Gastrocnemius medialis (tissue), 4 donors: ENCODE results near the gene PTPN13. TPM values are rescaled to one million over a fixed set of nuclear protein-coding genes. Genes with fewer than 3 reads are reported as not detected.

Experiments
- ATAC-seq, 2 donors: fragments of 150-250 bp; one replicate each; pipeline ENCODE4 v1.9.1; 2016
- DNase-seq, 2 donors: peaks; one replicate each; pipeline ENCODE4 v3.0.0-alpha.2; 2019
- H3K27ac ChIP-seq, 4 donors: fragments of 200-600 bp; sonication (generic); 1 replicate in 1 of 4; 2 replicates in 3 of 4; pipeline ENCODE4 v1.5.1; 2016 to 2018; ENCODE audit warnings: mild to moderate bottlenecking in 2 of 4, moderate library complexity in 1 of 4
- H3K27me3 ChIP-seq, 3 donors: fragments of 200-600 bp; sonication (generic) in 2 of 3; 1 replicate in 1 of 3; 2 replicates in 2 of 3; pipeline versions ENCODE4 v1.5.1 to v1.6.0; 2016 to 2019; ENCODE audit warnings: mild to moderate bottlenecking in 1 of 3, moderate library complexity in 1 of 3
- H3K36me3 ChIP-seq, 2 donors: fragments of 200-600 bp; sonication (generic) in 1 of 2; one replicate each; pipeline ENCODE4 v1.5.1; 2017 to 2018
- H3K4me1 ChIP-seq, 2 donors: fragments of 200-600 bp; sonication (generic) in 1 of 2; one replicate each; pipeline ENCODE4 v1.5.1; 2016 to 2017; ENCODE audit warnings: mild to moderate bottlenecking in 2 of 2
- H3K4me3 ChIP-seq, 4 donors: fragments of 200-600 bp; sonication (generic) in 3 of 4; 1 replicate in 1 of 4; 2 replicates in 3 of 4; pipeline ENCODE4 v1.5.1; 2016 to 2019; ENCODE audit warnings: mild to moderate bottlenecking in 2 of 4
- H3K9me3 ChIP-seq, 3 donors: fragments of 200-600 bp; sonication (generic) in 2 of 3; 1 replicate in 1 of 3; 2 replicates in 2 of 3; pipeline ENCODE4 v1.5.1; 2016 to 2019
- CTCF ChIP-seq, 5 experiments: fragments of 450-650 bp in 3 of 5; fragments of 200-600 bp in 2 of 5; sonication (generic) in 2 of 5; IDR thresholded peaks in 4 of 5; conservative IDR thresholded peaks in 1 of 5; 1 replicate in 4 of 5; 2 replicates in 1 of 5; pipeline ENCODE4 v1.5.1; 2016 to 2019; ENCODE audit warnings: antibody characterized with exemption in 5 of 5, mild to moderate bottlenecking in 3 of 5, moderate library complexity in 3 of 5
- POLR2A ChIP-seq, 2 donors: fragments of 450-650 bp; IDR thresholded peaks; one replicate each; pipeline ENCODE4 v1.6.1; 2017; ENCODE audit warnings: antibody characterized with exemption in 2 of 2, mild to moderate bottlenecking in 2 of 2, moderate library complexity in 2 of 2
- in situ Hi-C, 4 donors: fragments of 200-750 bp; cut with MboI; loops; one replicate each; pipeline versions ENCODE4 v1.15.0 to v1.8.0; 2017; ENCODE audit warnings: low sequenced_read_pairs in 4 of 4
- intact Hi-C: fragments of 100-400 bp; cut with DNase I; formaldehyde crosslinking; loops from one replicate; pipeline ENCODE4 v1.15.1; 2023; ENCODE audit warnings: low total_unique reads
- total RNA-seq, 4 donors: library from RNA; depleted of rRNA; stranded (reverse); fragments of >200 nt; gene quantifications; one replicate each; pipeline versions ENCODE4 v1.1.0 to v1.2.3, GENCODE V29; 2016

Gene PTPN13
- total RNA-seq, 4 donors from 2014 or later = 0.87 to 2.0 (median 1.6) TPM

GRCh38 chr4:86857341-86858052, 263.4 kb downstream of the PTPN13 start:
- no peaks in the 10 kb centered on the region for H3K27me3 ChIP-seq
- H3K9me3 ChIP-seq = no peaks in the 10 kb centered on the region
- no peaks in the 10 kb centered on the region for H3K4me1 ChIP-seq
- intact Hi-C loops = no loop called here
- no peak for ATAC-seq
- TF ChIP-seq CTCF (IDR thresholded peaks at IDR 0.05 in 4 of 5, conservative IDR thresholded peaks at IDR 0.05 in 1 of 5) (no peak), POLR2A (IDR thresholded peaks at IDR 0.05) (no peak)
- H3K4me3 ChIP-seq = no peak overlapping the region
- in situ Hi-C loops = no loop called here
- H3K36me3 ChIP-seq = no peaks in the 10 kb centered on the region
- no peak overlapping the region for H3K27ac ChIP-seq
- no peak for DNase-seq

Other genes starting within 250 kb of the PTPN13 start
- 1 to 10 TPM in 1 of 4 donors, under 1 TPM in 2, not detected in 1; 0.15 to 1.5 (median 0.35) TPM for gene MAPK10, start 234.3 kb upstream of the PTPN13 start, total RNA-seq